ENCODE results near the gene EGF.
"Not testable (repeated sequence)": the region's sequence is repeated elsewhere in the genome, so short reads cannot be mapped to it uniquely, and the experiment has no call there.

The EGF gene

GRCh38 chr4:109915385-109916026 lies 2.8 kb downstream of the EGF start:
- no peak for FAIRE-seq

- no peak for FAIRE-seq
Observed at GRCh38 chr4:109916027-109916409, 3.3 kb downstream of the EGF start.

- FAIRE-seq, result no peak
Observed at GRCh38 chr4:109921384-109921808, 8.7 kb downstream of the EGF start.

GRCh38 chr4:109925396-109925795 lies 12.7 kb downstream of the EGF start:
- FAIRE-seq, result no peak

GRCh38 chr4:109928327-109929045 lies 15.8 kb downstream of the EGF start:
- no peak for FAIRE-seq

- no peak for FAIRE-seq
Observed at GRCh38 chr4:109930464-109930863, 17.8 kb downstream of the EGF start.

- FAIRE-seq, result no peak
Observed at GRCh38 chr4:109930872-109931271, 18.2 kb downstream of the EGF start.

- FAIRE-seq, result no peak
Observed at GRCh38 chr4:109931318-109931717, 18.6 kb downstream of the EGF start.

- not testable (repeated sequence) for FAIRE-seq
Observed at GRCh38 chr4:109937352-109937751, 24.7 kb downstream of the EGF start.

- FAIRE-seq, result no peak
Observed at GRCh38 chr4:109939190-109939589, 26.5 kb downstream of the EGF start.

- FAIRE-seq, result no peak
Observed at GRCh38 chr4:109942292-109942926, 29.7 kb downstream of the EGF start.

- FAIRE-seq, result no peak
Observed at GRCh38 chr4:109943745-109944144, 31.1 kb downstream of the EGF start.

GRCh38 chr4:109944591-109944990 lies 31.9 kb downstream of the EGF start:
- no peak for FAIRE-seq

- no peak for FAIRE-seq
Observed at GRCh38 chr4:109945056-109945455, 32.4 kb downstream of the EGF start.

- FAIRE-seq, result no peak
Observed at GRCh38 chr4:109946120-109946519, 33.4 kb downstream of the EGF start.

GRCh38 chr4:109947457-109947856 lies 34.8 kb downstream of the EGF start:
- no peak for FAIRE-seq

GRCh38 chr4:109947918-109948317 lies 35.2 kb downstream of the EGF start:
- no peak for FAIRE-seq

- FAIRE-seq, result not testable (repeated sequence)
Observed at GRCh38 chr4:109949099-109949718, 36.5 kb downstream of the EGF start.

GRCh38 chr4:109952612-109953011 lies 39.9 kb downstream of the EGF start:
- FAIRE-seq, result no peak

- no peak for FAIRE-seq
Observed at GRCh38 chr4:109953556-109953955, 40.9 kb downstream of the EGF start.

GRCh38 chr4:109955146-109955545 lies 42.5 kb downstream of the EGF start:
- no peak for FAIRE-seq

- FAIRE-seq, result no peak
Observed at GRCh38 chr4:109957227-109957626, 44.5 kb downstream of the EGF start.

- FAIRE-seq, result no peak
Observed at GRCh38 chr4:109959195-109959594, 46.5 kb downstream of the EGF start.

GRCh38 chr4:109962401-109962800 lies 49.7 kb downstream of the EGF start:
- no peak for FAIRE-seq

All from endometrium (tissue), 2 donors.